Measurements from ENCODE around the gene CTNNBIP1.

The CTNNBIP1 gene

DNA sequence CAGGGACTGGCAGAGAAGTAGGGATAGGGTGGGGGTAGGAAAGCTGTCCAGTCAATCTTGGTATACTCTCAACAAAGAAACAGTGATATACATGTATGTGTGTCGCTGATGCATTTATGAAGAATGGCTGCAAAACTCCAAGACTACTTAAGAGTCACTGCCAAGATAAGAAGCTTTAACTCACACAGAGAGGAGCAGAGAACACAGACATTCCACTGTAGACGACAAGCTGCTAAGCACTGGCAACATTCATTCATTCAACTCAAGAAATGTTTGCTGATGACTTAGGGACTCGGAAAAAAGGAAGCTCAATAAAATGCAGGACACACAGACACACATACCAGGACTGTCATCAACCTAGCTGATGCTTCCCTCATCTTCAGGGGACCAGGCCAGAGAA, 5.5 kb downstream of the CTNNBIP1 start:
- no peak for DNase-seq (ENCODE audit: low read depth in 2 of 2)

DNA sequence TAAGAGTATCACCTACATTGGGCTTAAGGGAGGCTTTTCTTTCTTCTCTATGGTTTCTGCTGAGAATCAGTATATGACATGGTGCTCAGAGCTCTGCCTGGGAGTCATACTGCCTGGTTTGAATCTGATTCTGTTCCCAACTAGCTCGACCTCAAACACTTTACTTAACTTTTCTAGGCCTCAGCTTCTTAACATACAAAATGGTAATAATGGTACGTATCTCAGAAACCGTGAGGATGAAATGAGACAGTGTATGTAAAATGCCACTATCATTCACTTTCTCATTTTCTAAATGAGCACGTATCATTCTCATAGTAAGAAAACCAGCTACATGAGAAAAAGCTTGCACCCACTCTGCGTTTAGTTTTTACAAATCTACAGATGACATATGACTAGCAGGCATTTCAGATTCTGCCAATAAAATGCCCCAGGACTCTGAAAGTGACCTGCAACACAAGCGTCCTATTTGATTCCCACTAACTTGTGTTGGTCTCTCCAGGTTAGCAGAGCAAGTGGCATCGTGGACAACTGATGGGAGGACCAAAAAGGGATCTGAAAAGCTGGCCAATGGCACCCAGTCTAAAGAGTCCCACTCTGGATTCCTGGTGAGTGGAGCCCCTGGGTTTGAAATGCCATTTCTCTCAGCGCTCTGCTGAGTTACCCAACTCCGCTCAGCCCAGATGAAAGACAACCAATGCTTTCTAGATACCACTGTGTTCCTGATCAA, 6.1 kb downstream of the CTNNBIP1 start:
- no peak for DNase-seq (ENCODE audit: low read depth in 2 of 2)

DNA sequence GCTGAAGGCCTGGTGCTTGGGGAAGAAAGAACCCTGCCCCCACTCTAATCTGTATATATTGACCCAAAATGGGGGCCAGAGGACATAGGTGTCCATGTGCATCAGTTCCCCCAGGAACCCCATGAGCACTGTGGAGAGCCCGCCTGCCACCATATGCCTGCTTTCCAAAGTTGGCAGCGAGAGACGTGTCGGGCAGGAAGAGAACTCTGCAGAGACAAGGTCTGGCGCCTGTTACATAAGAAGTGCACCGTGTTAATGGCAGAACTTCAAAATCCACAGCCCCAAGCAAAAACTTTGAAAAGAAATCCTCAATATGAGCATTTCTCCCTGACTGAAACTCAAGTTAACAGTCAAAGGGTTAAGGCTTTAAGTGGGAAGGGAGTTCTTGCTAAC, 8.0 kb downstream of the CTNNBIP1 start:
- DNase-seq (ENCODE audit: low read depth in 2 of 2): no peak

DNA sequence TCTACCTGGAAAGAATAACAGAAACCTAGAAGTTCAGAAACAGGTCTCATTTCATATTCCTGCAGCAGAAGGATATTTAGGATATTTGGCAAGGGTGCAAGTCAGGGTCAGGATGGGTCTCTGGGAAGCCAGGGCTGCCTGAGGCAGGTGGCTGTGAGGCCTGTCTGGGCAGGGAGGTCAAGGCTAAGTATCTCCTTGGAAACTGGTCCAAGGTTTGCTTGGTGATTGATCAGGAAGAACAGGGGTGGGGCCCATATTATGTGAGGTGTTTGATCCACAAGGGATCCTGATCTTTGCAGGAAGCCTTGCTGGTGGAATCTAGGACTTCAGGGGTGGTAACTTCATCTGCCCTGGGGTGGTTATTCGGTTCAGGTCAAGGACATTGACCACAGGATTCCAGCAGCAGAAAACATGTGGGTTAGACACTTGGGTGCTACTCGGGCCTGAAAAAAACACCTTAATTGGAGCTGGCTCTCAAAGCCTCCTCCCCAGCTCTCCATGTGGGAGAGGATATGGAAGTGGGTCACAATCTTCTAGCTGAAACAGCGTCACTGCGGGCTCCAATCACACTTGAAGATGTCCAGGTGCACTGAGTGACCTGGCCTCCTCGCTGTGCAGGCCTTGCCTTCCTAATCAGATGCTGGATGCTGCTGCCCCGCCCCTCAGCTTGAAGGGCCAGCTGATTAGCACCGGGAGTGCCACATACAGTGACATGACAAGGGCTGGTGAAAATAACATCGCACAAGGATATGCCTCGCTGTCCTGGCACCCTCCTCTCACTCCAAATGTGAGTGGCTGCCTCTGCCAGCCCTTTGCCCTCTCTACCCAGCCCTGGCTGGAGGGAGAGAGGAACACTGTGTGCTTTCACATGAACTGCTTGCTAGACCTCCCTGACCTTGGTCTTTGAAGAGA, 8.7 kb downstream of the CTNNBIP1 start:
- DNase-seq (ENCODE audit: low read depth in 2 of 2): no peak

DNA sequence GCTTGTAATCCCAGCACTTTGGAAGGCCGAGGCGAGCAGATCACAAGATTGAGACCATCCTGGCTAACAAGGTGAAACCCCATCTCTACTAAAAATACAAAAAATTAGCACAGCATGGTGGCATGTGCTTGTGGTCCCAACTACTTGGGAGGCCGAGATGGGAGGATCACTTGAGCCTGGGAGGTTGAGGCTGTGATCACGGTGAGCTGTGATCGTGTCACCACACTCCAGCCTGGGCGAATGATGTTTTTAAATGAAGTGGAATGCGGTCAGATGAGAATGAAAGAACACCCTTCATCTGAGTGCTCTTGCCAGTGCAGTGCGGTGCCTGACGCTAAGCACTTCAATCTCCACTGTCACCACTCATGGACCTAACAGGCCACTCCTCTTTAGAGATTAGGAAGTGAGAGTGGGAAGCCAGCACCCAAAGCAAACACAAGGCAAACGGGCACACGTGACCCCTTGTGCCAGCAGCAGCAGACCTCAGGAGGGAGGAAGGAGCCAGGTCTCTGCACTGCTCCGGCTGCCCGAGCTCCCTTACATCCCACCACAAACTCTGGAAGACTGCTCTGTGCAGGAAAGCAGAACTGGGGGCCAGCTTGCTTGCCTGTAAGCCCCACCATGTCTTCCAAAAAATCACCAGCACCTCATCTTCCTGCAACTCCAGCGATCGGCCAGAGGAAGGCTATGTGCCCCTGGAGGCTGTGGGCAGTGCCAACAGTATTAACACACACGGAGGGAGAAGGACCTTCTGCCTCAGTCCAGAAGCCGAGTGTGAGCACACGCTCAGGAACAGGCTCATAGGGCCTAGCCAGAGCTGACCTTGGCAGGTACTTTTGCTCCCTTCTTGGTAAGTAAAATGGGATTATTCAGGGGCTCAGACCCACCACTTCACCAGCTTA, 9.7 kb downstream of the CTNNBIP1 start:
- DNase-seq (ENCODE audit: low read depth in 2 of 2): no peak

DNA sequence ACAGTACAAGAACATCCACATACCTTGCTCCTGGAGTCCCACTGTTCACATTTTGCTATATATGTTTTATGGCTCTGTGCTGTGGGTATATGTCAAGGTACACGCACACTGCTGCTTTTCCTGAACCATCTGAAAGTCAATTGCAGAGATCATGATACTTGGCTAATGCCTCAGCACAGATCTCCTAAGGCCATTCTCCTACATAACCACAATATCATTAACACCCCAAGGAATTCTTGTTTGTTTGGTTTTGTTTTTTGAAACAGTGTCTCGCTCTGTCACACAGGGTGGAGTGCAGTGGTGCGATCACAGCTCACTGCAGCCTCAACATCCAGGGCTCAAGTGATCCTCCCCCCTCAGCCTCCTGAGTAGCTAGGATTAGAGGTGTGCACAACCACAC, 16.0 kb downstream of the CTNNBIP1 start:
- DNase-seq (ENCODE audit: low read depth in 2 of 2): no peak

DNA sequence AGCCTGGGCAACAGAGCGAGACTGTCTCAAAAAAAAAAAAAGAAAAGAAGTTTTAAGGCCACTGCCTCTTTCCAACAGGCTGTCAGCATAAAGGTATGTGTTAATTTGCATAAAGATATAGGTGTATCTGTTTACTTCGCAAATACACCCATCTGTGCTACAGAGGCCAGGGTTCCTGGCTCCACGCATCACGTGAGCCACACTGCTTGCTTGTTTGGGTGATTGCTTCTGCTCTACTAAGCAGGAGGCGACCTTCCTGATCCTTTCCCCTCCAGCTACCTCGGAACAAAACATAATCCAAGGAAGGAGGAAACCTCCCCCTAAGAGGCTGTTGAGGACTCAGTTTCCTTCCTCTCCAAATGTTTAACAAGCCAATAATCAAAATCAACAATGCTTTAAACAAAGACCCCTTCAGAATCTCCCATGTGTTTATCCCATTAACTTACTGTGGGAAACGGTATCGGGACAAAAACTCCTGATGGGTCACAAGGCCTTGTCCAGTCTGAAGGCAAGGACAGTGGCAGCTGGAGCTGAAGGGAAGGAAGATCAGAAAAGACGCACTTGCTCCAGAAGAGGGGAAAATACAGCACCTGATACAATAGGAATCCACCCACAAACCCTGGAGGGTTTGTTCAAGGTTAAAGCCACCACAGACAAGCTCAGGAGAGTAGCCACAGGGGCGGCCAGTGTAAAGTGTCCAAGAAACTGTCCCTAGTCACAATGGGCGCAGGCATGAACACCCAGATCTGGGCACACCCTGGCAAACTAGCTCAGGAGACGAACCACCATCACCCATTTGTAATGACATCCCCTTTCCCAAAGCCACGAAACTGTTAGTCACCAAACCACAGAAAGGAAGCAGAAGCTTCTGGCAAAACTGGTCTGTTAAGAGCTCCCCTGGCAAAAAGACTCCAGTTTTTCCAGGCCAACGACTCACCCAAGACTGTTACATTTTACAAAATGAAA, 17.2 kb downstream of the CTNNBIP1 start:
- DNase-seq (ENCODE audit: low read depth in 2 of 2): no peak

DNA sequence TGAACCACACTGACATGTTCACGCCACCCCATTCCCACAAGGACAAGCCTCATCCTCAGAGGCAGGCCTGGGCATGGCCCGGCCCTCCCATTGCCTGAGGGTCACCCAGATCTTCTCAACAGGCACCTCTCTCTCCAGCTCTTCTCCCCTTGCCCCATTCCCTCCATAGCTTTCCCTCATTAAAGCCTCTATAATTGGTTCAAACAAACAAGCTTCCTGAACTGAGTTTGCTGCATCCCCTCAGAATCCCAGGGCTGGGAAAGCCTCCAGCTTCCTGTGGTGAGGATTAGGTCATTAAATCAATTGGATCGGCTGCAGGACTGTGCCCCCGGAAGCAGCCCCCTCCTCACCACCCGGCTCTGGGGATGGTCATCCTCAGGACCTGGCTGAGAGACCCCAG, 18.9 kb downstream of the CTNNBIP1 start:
- DNase-seq (ENCODE audit: low read depth in 2 of 2): no peak

DNA sequence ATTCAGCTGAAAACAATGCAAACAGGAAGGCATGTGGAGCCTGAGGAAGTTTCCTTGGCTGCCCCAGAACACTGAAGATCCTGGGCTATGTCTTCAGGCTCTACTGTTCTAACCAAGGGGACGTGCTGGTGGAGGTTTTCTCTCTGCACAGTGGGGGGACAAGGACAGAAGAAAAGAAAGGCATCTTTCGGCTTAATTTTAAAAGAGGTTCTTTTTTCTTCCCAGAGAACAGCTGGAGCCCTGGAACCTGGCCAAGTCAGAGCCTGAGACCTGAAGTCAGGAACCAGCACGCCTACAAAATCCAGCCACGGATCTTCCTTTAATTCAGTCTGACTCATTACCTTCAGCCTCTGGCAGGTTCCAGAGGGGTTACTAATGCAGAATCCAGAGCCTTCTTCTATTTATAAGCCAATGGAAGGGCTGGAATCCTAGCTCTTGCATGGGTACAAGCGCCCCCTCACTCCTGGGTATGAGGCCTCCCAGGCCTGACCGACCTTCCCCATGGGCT, 19.8 kb downstream of the CTNNBIP1 start:
- DNase-seq (ENCODE audit: low read depth in 2 of 2): no peak

DNA sequence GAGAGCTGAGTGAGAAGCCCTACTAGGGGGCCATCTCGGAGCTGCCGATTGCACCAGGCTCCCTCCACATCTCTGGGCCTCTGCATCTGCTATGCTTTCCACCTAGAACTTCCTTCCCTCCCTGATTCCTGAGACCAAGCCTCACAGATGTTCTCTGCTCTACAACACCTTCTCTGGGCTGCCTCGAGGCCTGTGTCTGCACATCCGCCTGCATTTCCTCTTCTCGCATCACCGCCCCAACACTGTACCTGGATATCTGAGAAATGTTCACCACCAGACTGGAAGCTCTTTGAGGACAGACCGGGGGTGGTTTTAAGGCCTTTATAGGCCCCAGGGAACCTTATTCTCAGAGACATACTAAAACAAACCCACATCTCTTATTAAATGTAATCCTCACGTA, 20.7 kb downstream of the CTNNBIP1 start:
- DNase-seq (ENCODE audit: low read depth in 2 of 2): no peak

DNA sequence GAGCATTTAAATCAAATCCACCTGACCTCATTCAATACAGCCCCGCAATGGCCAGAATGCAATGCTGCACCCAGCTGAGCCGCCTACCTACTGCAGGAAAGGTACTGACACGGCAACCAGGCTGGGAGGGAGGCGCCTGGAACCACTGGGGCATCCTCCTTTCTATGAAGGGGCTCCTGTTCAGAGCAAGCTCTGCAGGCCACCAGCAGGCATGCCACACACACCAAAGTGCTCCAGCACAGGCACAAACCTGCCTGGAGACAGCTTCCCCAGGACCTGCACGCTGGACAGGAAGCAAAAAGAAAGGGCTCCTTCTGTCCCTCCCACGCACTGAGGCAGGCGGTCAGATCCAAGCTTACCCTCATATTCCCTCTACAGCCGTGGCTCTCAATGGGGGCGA, 21.2 kb downstream of the CTNNBIP1 start:
- no peak for DNase-seq (ENCODE audit: low read depth in 2 of 2)

DNA sequence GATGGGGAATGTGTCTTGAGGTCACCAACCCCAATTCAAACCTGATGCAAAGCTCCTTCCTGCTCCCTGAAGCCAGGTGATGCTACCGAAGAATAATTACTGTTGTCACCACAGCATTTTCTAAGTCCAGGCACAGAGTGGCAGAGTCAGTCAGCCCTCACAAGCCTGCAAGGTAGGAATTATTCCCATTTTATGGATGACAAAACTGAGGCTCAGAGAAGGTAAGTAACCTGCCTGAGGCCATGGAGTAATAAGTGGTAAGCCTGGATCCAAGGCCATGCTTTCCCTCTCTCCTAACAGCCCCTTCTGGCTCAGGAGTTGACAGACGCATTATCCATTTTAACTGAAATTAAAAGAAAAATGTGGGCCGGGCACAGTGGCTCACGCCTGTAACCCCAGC, 23.0 kb downstream of the CTNNBIP1 start:
- no peak for DNase-seq (ENCODE audit: low read depth in 2 of 2)

DNA sequence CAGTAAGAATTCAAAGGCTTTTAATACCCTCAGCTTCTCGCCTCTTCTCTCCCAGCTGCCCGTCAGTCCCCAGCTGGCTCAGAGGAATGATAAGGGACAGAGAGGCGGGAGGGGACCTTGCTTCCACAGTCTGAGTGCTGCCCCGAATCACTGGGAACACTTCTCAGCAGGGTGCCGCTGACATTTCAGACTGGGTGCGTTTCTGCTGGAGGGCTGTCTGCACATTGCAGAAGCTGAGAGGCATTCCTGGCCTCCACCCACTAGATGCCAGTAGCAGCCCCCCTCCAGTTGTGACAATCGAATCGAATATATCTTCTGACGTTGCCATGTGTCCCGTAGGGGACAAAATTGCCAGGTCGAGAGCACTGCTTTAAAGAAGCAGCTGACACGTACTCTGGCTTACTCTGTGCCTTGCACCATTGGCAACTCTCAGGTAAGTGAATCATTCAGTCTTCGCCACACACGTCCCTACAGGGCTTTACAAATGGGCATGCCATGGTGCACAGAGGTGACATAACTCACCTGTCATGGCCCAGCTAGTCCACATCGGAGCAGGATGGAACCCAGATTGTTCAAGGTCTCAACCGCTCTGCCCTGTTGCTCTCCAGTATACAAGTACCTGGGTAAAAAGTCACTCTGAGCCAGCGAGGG, 23.9 kb downstream of the CTNNBIP1 start:
- DNase-seq (ENCODE audit: low read depth in 2 of 2): no peak

DNA sequence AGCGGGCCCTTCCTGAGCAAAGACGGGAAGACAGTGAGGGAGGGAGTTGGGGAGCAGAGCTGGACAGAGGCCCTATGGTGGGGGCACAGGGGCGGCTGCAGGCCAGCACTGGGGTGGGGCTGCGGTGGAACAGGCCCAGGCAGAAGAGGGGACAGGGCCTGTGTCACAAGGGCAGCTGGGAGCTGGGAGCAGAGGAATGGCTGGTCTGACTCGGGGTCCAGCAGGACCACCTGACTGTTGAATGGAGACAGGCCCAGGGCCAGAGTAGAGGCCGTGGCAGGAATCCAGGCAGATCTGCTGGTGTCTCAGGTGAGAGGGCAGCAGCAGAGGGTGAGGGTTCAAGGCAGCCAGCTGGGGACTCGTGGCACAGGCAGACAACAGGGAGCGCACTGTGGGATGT, 25.3 kb downstream of the CTNNBIP1 start:
- DNase-seq (ENCODE audit: low read depth in 2 of 2): no peak

DNA sequence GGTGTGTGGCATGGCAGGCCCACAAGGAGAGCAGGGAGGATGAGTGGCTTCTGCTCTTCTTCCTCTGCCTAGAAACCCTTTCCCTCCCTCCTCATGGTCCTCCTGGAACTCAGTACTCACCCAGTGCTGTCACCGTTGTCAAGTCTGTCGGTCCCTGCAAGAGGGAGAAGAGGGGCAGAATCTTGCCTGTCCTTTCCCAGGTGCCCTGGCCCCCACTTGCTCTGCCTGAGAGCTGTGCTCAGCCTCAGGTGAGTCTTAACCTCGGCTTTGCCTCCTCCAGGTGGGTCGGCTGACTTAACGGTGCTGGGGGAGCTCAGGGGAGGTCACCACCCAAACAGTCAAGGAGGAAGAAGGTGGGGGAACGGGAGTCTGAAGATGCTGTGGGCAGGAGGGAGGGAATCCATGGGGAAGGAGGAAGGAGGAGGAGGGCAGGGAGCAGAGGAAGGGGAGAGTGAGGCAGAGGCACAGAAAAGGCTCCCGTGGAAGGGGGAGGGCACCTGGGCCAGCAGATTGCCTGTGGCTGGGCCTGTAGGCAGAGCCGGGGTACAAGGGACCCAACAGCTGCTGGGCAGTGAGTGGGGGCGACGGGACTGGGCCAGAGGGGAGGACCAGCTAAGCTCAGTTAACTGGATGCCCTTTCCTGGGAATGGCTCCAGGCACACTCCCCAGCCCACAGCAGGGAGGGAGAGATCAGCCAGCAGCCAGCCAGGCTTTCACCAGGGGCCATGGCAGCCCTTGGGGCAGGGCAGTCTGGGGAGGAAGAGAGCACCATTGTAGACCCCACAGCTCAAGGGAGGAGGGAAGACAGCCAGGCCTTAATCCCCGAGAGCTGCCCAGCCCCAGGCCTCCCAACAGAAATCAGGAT, 26.3 kb downstream of the CTNNBIP1 start:
- no peak for DNase-seq (ENCODE audit: low read depth in 2 of 2)

DNA sequence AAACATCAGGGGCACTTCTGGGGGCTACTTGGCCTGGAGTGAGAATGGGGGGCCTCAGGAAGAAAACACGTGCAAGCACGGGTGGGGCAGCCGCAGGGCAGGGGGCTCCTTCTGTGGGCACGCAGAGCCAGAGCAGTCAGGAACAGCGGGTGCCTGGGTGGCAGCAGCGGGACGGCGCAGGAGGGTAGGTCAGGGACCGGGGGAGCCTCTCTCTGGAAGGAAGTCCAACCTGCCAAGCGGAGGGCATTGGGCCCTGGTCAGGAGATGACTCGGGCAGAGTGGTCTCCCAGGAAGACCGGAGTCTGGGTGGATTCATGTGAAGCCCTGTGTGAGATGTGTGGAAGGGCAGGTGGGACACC, 27.1 kb downstream of the CTNNBIP1 start:
- DNase-seq (ENCODE audit: low read depth in 2 of 2): no peak

DNA sequence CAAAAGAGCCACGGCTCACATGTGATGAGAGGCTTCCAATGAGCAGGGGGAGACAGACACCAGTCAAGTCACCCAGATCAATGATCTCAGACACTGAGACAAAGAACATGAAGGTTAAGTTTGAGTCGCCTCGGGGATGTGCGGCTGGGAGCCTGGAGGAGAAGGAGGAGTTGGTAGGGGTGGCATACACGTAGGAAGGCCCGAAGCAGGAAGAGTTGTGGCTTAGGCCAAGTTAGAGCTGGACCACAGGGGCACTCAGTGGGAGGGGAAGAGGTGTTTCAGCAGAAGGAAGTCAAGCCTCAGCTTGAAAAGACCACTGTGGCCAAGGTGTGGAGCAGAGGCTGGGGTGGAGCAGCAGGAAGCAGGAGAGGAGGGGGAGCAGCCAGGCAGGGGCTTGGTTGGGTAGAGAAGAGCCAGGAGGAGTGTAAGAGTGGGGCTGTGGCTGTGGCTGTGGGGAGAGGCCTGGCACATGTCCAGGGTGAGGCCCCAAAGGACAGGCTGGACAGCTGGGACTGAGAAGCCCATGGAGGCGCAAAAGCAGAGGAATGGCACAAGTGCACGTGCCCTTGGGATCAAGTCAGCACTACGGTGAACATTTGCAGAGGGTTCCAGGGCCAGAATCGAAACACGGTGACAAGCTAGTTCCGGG, 27.6 kb downstream of the CTNNBIP1 start:
- no peak for DNase-seq (ENCODE audit: low read depth in 2 of 2)

DNA sequence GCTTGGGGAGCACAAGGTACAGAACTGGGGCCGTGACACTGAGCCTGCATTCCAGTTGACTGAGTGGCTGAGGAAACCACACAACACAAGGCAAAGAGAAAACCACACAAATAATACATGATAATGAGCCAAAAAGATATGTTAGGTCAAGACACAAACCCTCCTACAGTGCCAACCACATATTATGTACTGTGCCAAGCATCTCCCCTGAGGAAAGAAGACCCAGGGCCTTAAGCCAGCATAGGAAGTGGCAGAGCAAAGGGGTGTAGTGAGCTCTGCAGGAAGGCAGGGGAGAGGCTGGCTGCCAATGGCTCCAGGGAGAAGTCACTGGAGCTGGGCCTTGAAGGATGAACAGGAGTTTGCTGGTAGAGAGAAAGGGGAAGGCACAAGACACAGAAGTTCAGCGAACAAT, 28.2 kb downstream of the CTNNBIP1 start:
- DNase-seq (ENCODE audit: low read depth in 2 of 2): no peak

DNA sequence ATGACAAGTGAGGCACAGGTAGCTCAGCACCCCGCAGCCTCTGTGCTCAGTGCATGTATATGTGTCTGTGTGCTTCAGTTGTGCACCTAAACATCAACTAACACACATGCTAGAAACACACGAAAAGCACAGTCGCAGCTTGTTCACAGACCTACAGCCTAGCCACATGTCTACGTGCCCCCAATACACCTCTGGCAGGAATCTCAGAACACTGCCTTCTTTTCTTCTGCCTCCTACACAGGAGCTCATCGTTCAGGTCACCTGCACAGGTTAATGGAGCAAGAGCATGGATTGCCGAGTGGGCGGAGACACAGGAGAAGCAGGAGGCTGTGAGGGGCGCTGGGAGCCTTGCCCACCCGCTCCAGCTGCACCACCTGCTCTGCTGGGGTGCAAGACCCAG, 31.7 kb downstream of the CTNNBIP1 start:
- DNase-seq (ENCODE audit: low read depth in 2 of 2): no peak

Measured in stimulated activated CD8-positive, alpha-beta memory T cell treated with anti-CD3 and anti-CD28 coated beads, Interleukin-7, amount 100 ng/mL, for 1 hour (primary cell).